IMR-90 (cell line): Measurements from ENCODE around the gene PNKP. TPM values are rescaled to one million over a fixed set of nuclear protein-coding genes. Genes with fewer than 3 reads are reported as not detected.

ENCODE experiments used
- ATAC-seq: fragments of 200-7000 bp; cut with Tn5 transposase; 2 replicates; pipeline ENCODE4 v1.9.1; 2020; ENCODE audit warnings: low read depth, mild to moderate bottlenecking, moderate library complexity
- BruUV-seq: library from RNA; stranded (reverse); fragments of 400-500 nt; replicated peaks from 2 replicates; lab custom pipeline; 2021; lab: Mats Ljungman, UMichigan
- CTCF ChIA-PET: fragments of 300-600 bp; formaldehyde crosslinking; extraction: SDS; loops from one replicate; lab custom pipeline; 2021; ENCODE audit warnings: antibody characterized with exemption; lab: Yijun Ruan, JAX
- POLR2A ChIA-PET: fragments of 300-600 bp; sonication (Branson Sonifier 250); formaldehyde crosslinking; loops from one replicate; lab custom pipeline; 2022; ENCODE audit warnings: antibody characterized with exemption; ENCODE audit not compliant: unreplicated experiment; lab: Charles Lee
- DNase-seq: peaks from one replicate; pipeline ENCODE4 v3.0.0; 2013
- H2AFZ ChIP-seq: replicated peaks from 2 replicates; pipeline ENCODE3; 2013; ENCODE audit warnings: low read length, mild to moderate bottlenecking; ENCODE audit not compliant: poor library complexity
- H2AK5ac ChIP-seq: 2 replicates; pipeline ENCODE4 v1.6.1; 2013; ENCODE audit warnings: low read depth, low read length, inconsistent platforms
- H2AK9ac ChIP-seq: replicated peaks from 2 replicates; pipeline ENCODE3; 2013; ENCODE audit warnings: mild to moderate bottlenecking, low read depth, low read length, moderate library complexity; ENCODE audit not compliant: poor library complexity
- H2BK120ac ChIP-seq: 2 replicates; pipeline ENCODE4 v1.6.1; 2013; ENCODE audit warnings: low read depth, low read length, inconsistent platforms
- H2BK15ac ChIP-seq: 3 replicates; pipeline ENCODE4 v1.6.1; 2013; ENCODE audit warnings: low read depth, low read length, inconsistent platforms
- H2BK20ac ChIP-seq: 2 replicates; pipeline ENCODE4 v1.6.1; 2013; ENCODE audit warnings: low read depth, mild to moderate bottlenecking, inconsistent platforms, low read length, moderate library complexity
- H2BK5ac ChIP-seq: 2 replicates; pipeline ENCODE4 v1.6.1; 2013; ENCODE audit warnings: mild to moderate bottlenecking, low read depth, low read length, inconsistent platforms; ENCODE audit not compliant: poor library complexity, severe bottlenecking
- H3K14ac ChIP-seq: replicated peaks from 2 replicates; pipeline ENCODE4 v1.6.1; 2013; ENCODE audit warnings: low read depth, low read length, inconsistent platforms
- H3K18ac ChIP-seq: 2 replicates; pipeline ENCODE4 v1.6.1; 2013; ENCODE audit warnings: low read depth, low read length, control low read depth
- H3K23ac ChIP-seq: 2 replicates; pipeline ENCODE4 v1.6.1; 2013; ENCODE audit warnings: low read depth, low read length, inconsistent platforms
- H3K27ac ChIP-seq: 2 replicates; pipeline ENCODE4 v1.5.1; 2013; ENCODE audit warnings: mild to moderate bottlenecking, control low read depth, low read length; ENCODE audit not compliant: insufficient read depth
- H3K27me3 ChIP-seq: 2 replicates; pipeline ENCODE4 v1.6.1; 2013; ENCODE audit warnings: low read length; ENCODE audit not compliant: control insufficient read depth, insufficient read depth
- H3K36me3 ChIP-seq: 2 replicates; pipeline ENCODE4 v1.6.1; 2013; ENCODE audit warnings: low read length, mixed read lengths; ENCODE audit not compliant: control insufficient read depth, insufficient read depth
- H3K4ac ChIP-seq: 2 replicates; pipeline ENCODE4 v1.6.1; 2013; ENCODE audit warnings: low read depth, low read length, inconsistent platforms
- H3K4me1 ChIP-seq: 2 replicates; pipeline ENCODE4 v1.6.1; 2013; ENCODE audit warnings: low read length, mixed read lengths; ENCODE audit not compliant: control insufficient read depth, insufficient read depth
- H3K4me2 ChIP-seq: 2 replicates; pipeline ENCODE4 v1.6.1; 2013; ENCODE audit warnings: low read depth, mild to moderate bottlenecking, control low read depth, low read length, moderate library complexity
- H3K4me3 ChIP-seq: 2 replicates; pipeline ENCODE4 v1.5.1; 2013; ENCODE audit warnings: low read depth, mild to moderate bottlenecking, control low read depth, low read length, moderate library complexity; ENCODE audit not compliant: insufficient read depth
- H3K56ac ChIP-seq: 2 replicates; pipeline ENCODE4 v1.6.1; 2013; ENCODE audit warnings: low read length, inconsistent platforms; ENCODE audit not compliant: insufficient read depth; ENCODE audit errors: extremely low read depth
- H3K79me1 ChIP-seq, 2 experiments: 2 replicates each; pipeline ENCODE4 v1.6.1; 2013; ENCODE audit warnings: low read length in 2 of 2, inconsistent platforms in 1 of 2, low read depth in 1 of 2
- H3K9ac ChIP-seq: 2 replicates; pipeline ENCODE4 v1.6.1; 2013; ENCODE audit warnings: low read depth, low read length, control low read depth
- H3K9me1 ChIP-seq: 2 replicates; pipeline ENCODE4 v1.6.1; 2013; ENCODE audit warnings: low read length, inconsistent platforms; ENCODE audit not compliant: insufficient read depth
- H3K9me3 ChIP-seq: 2 replicates; pipeline ENCODE4 v1.6.1; 2013; ENCODE audit warnings: low read length; ENCODE audit not compliant: control insufficient read depth, insufficient read depth
- H4K20me1 ChIP-seq: 2 replicates; pipeline ENCODE4 v1.6.1; 2013; ENCODE audit warnings: low read length, inconsistent platforms; ENCODE audit not compliant: insufficient read depth
- H4K5ac ChIP-seq: 2 replicates; pipeline ENCODE4 v1.6.1; 2013; ENCODE audit warnings: mild to moderate bottlenecking, low read depth, low read length, control low read depth
- H4K8ac ChIP-seq, 2 experiments: 2 replicates each; pipeline ENCODE4 v1.6.1; 2013; ENCODE audit warnings: low read depth in 2 of 2, low read length in 2 of 2, control low read depth in 1 of 2, inconsistent platforms in 1 of 2
- H4K91ac ChIP-seq: 2 replicates; pipeline ENCODE4 v1.6.1; 2013; ENCODE audit warnings: low read depth, low read length, inconsistent platforms; ENCODE audit not compliant: insufficient read depth
- BHLHE40 ChIP-seq: fragments of 150-350 bp; IDR thresholded peaks from 2 replicates; pipeline ENCODE4 v1.6.1; 2016; ENCODE audit warnings: mild to moderate bottlenecking, low read depth, low read length
- CEBPB ChIP-seq: IDR thresholded peaks from 2 replicates; pipeline ENCODE4 v1.6.1; 2012; ENCODE audit warnings: low read depth, low read length, improper control_type of control experiment
- CTCF ChIP-seq: conservative IDR thresholded peaks from 2 replicates; pipeline ENCODE4 v1.5.1; 2012; ENCODE audit warnings: mild to moderate bottlenecking, low read depth, low read length, improper control_type of control experiment
- ELK1 ChIP-seq: fragments of 150-350 bp; IDR thresholded peaks from 2 replicates; pipeline ENCODE4 v1.6.1; 2016; ENCODE audit warnings: low read depth, mild to moderate bottlenecking, low read length, moderate library complexity, borderline replicate concordance
- FOS ChIP-seq: fragments of 150-350 bp; IDR thresholded peaks from 2 replicates; pipeline ENCODE4 v1.6.1; 2016; ENCODE audit warnings: low read depth, low read length
- MAFK ChIP-seq: IDR thresholded peaks from 2 replicates; pipeline ENCODE4 v1.6.1; 2012; ENCODE audit warnings: low read depth, low read length, improper control_type of control experiment
- MAZ ChIP-seq: IDR thresholded peaks from 2 replicates; pipeline ENCODE4 v1.6.1; 2012; ENCODE audit warnings: low read depth, mild to moderate bottlenecking, low read length, improper control_type of control experiment, moderate library complexity, borderline replicate concordance
- MXI1 ChIP-seq: IDR thresholded peaks from 2 replicates; pipeline ENCODE4 v1.6.1; 2012; ENCODE audit warnings: low read depth, mild to moderate bottlenecking, low read length, moderate library complexity, borderline replicate concordance
- NFE2L2 ChIP-seq: fragments of 150-350 bp; IDR thresholded peaks from 2 replicates; pipeline ENCODE4 v1.6.1; 2016; ENCODE audit warnings: low read depth, mild to moderate bottlenecking, low read length
- POLR2A ChIP-seq: IDR thresholded peaks from 2 replicates; pipeline ENCODE4 v1.6.1; 2012; ENCODE audit warnings: mild to moderate bottlenecking, low read depth, low read length
- RAD21 ChIP-seq: IDR thresholded peaks from 2 replicates; pipeline ENCODE4 v1.6.1; 2012; ENCODE audit warnings: low read length, improper control_type of control experiment
- RCOR1 ChIP-seq: IDR thresholded peaks from 2 replicates; pipeline ENCODE4 v1.6.1; 2012; ENCODE audit warnings: mild to moderate bottlenecking, low read length, improper control_type of control experiment; ENCODE audit not compliant: insufficient replicate concordance
- SMC3 ChIP-seq: fragments of 150-350 bp; IDR thresholded peaks from 2 replicates; pipeline ENCODE4 v1.6.1; 2016; ENCODE audit warnings: low read depth, mild to moderate bottlenecking, antibody characterized with exemption, low read length, moderate library complexity
- USF2 ChIP-seq: fragments of 150-350 bp; IDR thresholded peaks from 2 replicates; pipeline ENCODE4 v1.6.1; 2017; ENCODE audit warnings: mild to moderate bottlenecking, antibody characterized with exemption, low read length, low read depth
- WGBS, 2 experiments: methylation state at CpG; one replicate each; pipeline versions ENCODE4 v1.1.5 to v1.1.7; 2013; ENCODE audit warnings: missing lambda C conversion rate in 2 of 2; ENCODE audit not compliant: insufficient read length in 1 of 2; ENCODE audit errors: extremely low coverage in 2 of 2; 5-methylcytosine and 5-hydroxymethylcytosine counted together
- dilution Hi-C: fragments of 300-500 bp; cut with HindIII; formaldehyde crosslinking; loops from one replicate; pipeline ENCODE4 v1.14.3; 2018; ENCODE audit warnings: low sequenced_read_pairs; ENCODE audit not compliant: unreplicated experiment
- in situ Hi-C: fragments of 300-500 bp; cut with MboI; formaldehyde crosslinking; loops from 3 replicates; pipeline ENCODE4 v1.14.3; 2019; ENCODE audit warnings: low sequenced_read_pairs, inconsistent platforms, mixed read lengths
- intact Hi-C: fragments of 100-400 bp; cut with micrococcal nuclease; formaldehyde crosslinking; loops from 2 replicates; pipeline ENCODE4 v1.10.0; 2022
- polyA plus RNA-seq, 3 experiments: library from polyadenylated mRNA; depleted of rRNA; stranded (reverse); fragments of >200 nt; gene quantifications; 2 replicates each; pipeline ENCODE4 v1.2.3, GENCODE V29; 2012; ENCODE audit warnings: low replicate concordance in 1 of 3
- total RNA-seq: library from RNA; depleted of rRNA; stranded (reverse); fragments of >200 nt; gene quantifications from 2 replicates; pipeline ENCODE4 v1.2.3, GENCODE V29; 2012

Gene PNKP
- total and polyA plus RNA-seq, 2 of the 4 experiments (the other 2 are of a cell fraction): 14.2 to 25.0 TPM

- Histone ChIP-seq H2AFZ (no peak overlapping the region), H2AK9ac (no peak overlapping the region), H3K18ac (no peak overlapping the region), H3K9ac (no peak overlapping the region), H2BK20ac (no peak overlapping the region), H3K4me2 (no peak overlapping the region), H3K27me3 (no peaks in the 10 kb centered on the region), H3K4ac (no peak overlapping the region), H4K91ac (no peak overlapping the region), H4K5ac (no peak overlapping the region), H3K36me3 (peaks cover 47% of the 10 kb centered on the region), H3K9me3 (no peaks in the 10 kb centered on the region), H3K27ac (no peak overlapping the region), H2BK120ac (no peak overlapping the region), H3K56ac (no peak overlapping the region), H3K9me1 (peaks cover 12% of the 10 kb centered on the region; the same call in 1 of the 2 replicates), H3K4me3 (no peak overlapping the region), H3K14ac (no peak overlapping the region), H2BK15ac (no peak overlapping the region), H2BK5ac (no peak overlapping the region), H2AK5ac (no peak overlapping the region), H3K4me1 (peaks cover 3% of the 10 kb centered on the region), H4K8ac (no peak overlapping the region), H3K79me1 (peaks cover 7 to 67% of the 10 kb centered on the region in 2 experiments; a peak in 3 of 4 replicates), H4K20me1 (peaks cover 28% of the 10 kb centered on the region), H3K23ac (no peak overlapping the region)
- intact Hi-C loops (no loop called here), dilution Hi-C loops (no loop called here), in situ Hi-C loops (no loop called here)
- POLR2A ChIA-PET: no interaction called here
- no peak for DNase-seq
- CTCF ChIA-PET: no interaction called here
- no peak for ATAC-seq
- WGBS, 2 experiments: 96% methylated on average over 30 of the region's 37 CpGs; no CpG with 5 or more reads in 1 of the 2 experiments
- BruUV-seq: no TSS peak
- TF ChIP-seq SMC3 (no peak), MXI1 (no peak), MAZ (no peak), MAFK (no peak), BHLHE40 (no peak), NFE2L2 (no peak), USF2 (no peak), CTCF (no peak), CEBPB (no peak), RAD21 (no peak), ELK1 (no peak), FOS (no peak), RCOR1 (no peak), POLR2A (no peak)
Measured at GRCh38 chr19:49908480-49909420, 41.4 kb upstream of the PNKP start.
